NB4 (cell line): ENCODE results near the gene PIK3CA.

Source experiments
- DNase-seq: peaks from one replicate; pipeline ENCODE4 v3.0.0; 2010; ENCODE audit warnings: low read depth
- H3K4me3 ChIP-seq: one replicate; pipeline ENCODE4 v1.5.1; 2011; ENCODE audit warnings: mild to moderate bottlenecking, low read depth, low read length, moderate library complexity
- MYC ChIP-seq: IDR thresholded peaks from 2 replicates; pipeline ENCODE4 v1.6.1; 2011; ENCODE audit warnings: low read depth, low read length
- POLR2A ChIP-seq: IDR thresholded peaks from 2 replicates; pipeline ENCODE4 v1.6.1; 2011; ENCODE audit warnings: mild to moderate bottlenecking; ENCODE audit not compliant: insufficient read length; ENCODE audit errors: extremely low read depth
- TF ChIP-seq, protein P1 (sequence below): IDR thresholded peaks from one replicate; pipeline ENCODE4 v1.5.1; 2012; ENCODE audit warnings: low read depth, low read length
- TF ChIP-seq, protein P2 (sequence below): IDR thresholded peaks from 2 replicates; pipeline ENCODE4 v1.6.1; 2011; ENCODE audit warnings: low read depth, low read length

Gene PIK3CA

DNA sequence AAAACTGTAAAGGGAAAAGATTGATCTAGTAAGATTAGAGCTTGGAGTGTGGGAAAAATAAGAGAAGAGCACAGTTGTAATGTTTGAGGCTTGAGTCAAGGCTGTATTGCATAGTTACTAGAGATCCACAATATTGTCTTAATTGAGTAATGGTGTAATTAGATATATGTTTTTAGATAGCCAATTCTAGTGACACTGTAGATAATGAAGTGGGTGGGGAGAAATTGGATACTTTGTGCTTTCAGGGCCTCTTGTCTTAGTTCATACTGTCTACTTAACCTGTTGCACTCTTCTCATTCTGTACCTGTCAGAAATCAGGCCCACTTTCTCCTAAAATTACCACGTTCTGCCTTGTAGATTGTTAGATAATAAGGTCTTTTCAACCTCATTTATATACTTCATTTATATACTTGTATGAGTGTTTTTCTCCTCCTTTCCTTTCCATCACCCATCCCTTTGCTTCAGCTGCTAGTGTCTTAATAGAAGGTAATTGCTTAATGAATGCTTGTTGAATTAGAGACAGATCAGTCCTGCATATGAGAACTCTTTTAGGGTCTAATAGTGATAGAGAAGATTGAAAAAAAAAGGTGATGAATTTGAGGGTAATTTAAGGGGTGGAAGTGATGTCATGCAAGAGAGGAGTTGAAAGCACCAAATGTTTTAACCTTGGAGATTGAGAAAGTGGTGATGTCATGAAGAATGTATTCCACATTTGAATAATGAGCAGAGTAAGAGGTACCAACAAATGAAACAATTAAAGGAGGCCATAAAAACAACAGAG, 32.0 kb downstream of the PIK3CA start:
- DNase-seq = no peak
- TF ChIP-seq, protein P1, sequence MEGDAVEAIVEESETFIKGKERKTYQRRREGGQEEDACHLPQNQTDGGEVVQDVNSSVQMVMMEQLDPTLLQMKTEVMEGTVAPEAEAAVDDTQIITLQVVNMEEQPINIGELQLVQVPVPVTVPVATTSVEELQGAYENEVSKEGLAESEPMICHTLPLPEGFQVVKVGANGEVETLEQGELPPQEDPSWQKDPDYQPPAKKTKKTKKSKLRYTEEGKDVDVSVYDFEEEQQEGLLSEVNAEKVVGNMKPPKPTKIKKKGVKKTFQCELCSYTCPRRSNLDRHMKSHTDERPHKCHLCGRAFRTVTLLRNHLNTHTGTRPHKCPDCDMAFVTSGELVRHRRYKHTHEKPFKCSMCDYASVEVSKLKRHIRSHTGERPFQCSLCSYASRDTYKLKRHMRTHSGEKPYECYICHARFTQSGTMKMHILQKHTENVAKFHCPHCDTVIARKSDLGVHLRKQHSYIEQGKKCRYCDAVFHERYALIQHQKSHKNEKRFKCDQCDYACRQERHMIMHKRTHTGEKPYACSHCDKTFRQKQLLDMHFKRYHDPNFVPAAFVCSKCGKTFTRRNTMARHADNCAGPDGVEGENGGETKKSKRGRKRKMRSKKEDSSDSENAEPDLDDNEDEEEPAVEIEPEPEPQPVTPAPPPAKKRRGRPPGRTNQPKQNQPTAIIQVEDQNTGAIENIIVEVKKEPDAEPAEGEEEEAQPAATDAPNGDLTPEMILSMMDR = no peak
- TF ChIP-seq MYC = no peak
- TF ChIP-seq, protein P2, sequence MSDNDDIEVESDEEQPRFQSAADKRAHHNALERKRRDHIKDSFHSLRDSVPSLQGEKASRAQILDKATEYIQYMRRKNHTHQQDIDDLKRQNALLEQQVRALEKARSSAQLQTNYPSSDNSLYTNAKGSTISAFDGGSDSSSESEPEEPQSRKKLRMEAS = no peak
- TF ChIP-seq POLR2A = no peak
- no peak overlapping the region for H3K4me3 ChIP-seq

DNA sequence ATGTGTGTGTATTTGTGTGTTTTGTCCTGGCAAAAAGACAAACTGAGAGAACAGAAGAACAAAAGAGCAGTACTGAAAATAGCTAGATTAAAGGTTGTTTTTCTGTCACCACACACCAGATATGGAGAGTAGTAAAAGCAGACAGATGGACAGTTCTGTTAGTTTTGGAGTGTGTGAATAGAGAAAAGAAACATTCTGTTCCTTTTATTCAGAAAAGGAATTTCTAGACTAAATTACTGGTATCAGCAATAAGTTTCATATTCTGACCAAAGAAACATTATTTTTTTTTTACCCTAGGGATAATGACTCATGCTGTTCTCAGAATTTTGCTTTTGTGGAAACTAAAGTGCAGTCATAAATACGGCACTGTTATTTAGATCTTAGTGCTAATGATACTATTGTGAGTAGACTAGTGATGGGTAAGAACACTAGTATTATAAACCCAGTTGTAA, 32.9 kb downstream of the PIK3CA start:
- no peak for TF ChIP-seq POLR2A
- TF ChIP-seq, protein P2 = no peak
- TF ChIP-seq, protein P1 = no peak
- no peak for TF ChIP-seq MYC
- no peak overlapping the region for H3K4me3 ChIP-seq
- no peak for DNase-seq

DNA sequence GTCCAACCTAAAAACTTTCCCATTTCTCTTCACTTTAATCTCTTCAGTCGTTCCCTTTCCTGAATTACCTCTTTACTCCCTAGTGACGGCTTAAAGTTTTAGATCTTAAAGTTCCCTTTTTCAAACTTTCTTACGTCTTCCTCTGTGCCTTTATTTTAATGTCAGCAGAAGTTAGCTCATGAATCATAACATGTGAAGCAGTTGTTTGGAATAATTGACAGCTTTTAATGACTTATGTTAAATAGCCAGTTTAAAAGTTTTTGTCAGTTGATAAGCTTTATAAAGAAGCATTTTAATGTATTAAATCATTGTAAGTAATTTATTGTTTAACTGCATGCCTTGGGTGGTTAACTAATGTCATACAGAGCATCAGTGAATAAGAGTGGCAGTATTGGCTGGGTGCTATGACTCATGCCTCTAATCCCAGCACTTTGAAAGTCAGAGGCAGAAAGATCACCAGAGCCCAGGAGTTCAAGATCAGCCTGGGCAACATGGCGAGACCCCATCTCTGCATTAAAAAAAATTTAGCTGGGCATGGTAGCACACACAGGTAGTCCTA, 33.9 kb downstream of the PIK3CA start:
- TF ChIP-seq, protein P2 = no peak
- TF ChIP-seq, protein P1 = no peak
- no peak for TF ChIP-seq POLR2A
- TF ChIP-seq MYC = no peak
- peak; percentile 17 for DNase-seq

DNA sequence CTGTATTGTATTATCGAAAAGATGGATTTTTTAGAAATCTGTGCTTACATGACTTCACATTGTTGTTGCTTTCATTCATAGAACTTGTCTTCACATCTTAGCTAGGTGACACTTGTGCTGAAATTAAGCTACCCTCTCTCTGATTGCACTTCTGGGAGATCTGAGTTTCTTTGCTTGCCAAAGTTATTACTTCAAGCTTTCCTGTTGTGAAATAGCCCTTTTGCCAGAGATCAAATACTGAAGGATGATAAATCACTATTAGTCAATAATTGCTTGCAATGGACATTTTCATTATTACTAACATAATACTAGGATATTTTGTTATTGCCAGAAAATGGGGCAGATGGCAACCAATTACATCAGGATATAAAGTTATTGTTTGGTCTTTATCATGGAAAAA, 34.7 kb downstream of the PIK3CA start:
- no peak overlapping the region for H3K4me3 ChIP-seq
- DNase-seq = no peak
- TF ChIP-seq, protein P1 = no peak
- no peak for TF ChIP-seq POLR2A
- no peak for TF ChIP-seq MYC
- TF ChIP-seq, protein P2 = no peak

More for the DNA sequence above, 33.9 kb downstream of the PIK3CA start:
- no peak overlapping the region for H3K4me3 ChIP-seq

DNA sequence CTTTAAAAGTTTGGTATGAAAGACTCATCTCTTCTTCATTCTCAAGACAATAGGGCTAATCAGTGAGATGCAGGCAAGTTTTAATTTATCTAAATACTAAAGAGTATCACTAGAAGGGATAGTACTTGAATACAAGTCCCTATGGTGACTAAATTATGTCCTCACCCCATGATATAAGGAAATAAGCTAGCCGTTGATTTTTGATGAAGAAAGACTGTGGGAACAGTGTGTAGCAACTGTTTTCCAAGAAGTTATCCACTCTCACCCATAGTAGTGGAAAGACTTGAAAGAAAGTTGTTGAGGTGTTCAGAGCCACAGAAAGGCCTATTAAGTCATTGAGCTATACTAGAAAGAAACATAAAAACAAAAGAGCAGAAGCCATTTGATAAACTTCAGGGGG, 36.7 kb downstream of the PIK3CA start:
- no peak for TF ChIP-seq MYC
- TF ChIP-seq, protein P2 = no peak
- no peak for DNase-seq
- no peak overlapping the region for H3K4me3 ChIP-seq

DNA sequence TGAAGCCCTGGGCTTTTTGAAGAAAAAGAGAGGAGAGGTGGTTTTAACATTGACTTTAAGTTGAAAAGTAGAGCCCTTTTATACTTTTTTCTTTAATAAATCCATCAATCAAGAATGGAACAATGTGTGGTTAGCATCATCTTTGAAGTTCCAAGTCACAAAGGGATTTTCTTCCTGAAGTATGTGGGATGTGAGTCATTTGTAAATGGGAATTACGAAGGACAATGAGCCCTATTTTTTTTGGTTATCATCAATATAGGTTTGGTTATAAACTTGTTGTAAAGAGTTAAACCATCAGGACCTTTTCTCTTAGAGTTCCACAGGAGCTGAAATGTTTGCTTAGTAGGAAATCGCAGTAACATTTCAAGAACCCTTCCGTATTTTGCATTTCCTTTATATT, 38.3 kb downstream of the PIK3CA start:
- TF ChIP-seq, protein P1 = no peak
- no peak for TF ChIP-seq POLR2A
- TF ChIP-seq MYC = no peak
- TF ChIP-seq, protein P2 = no peak
- DNase-seq = no peak
- H3K4me3 ChIP-seq = no peak overlapping the region
